H9 (cell line): Measurements from ENCODE around the gene ALDH2. TPM values are rescaled to one million over a fixed set of nuclear protein-coding genes. Genes with fewer than 3 reads are reported as not detected.

Source experiments
- DNase-seq: peaks from one replicate; pipeline ENCODE4 v3.0.0-alpha.2; 2017
- H2AFZ ChIP-seq: one replicate; pipeline ENCODE4 v1.6.1; 2013; ENCODE audit warnings: mild to moderate bottlenecking, low read length, control low read depth, moderate library complexity
- H2AK5ac ChIP-seq: 2 replicates; pipeline ENCODE4 v1.6.1; 2013; ENCODE audit warnings: low read length, control low read depth, mixed read lengths; ENCODE audit not compliant: insufficient read length
- H2BK120ac ChIP-seq: one replicate; pipeline ENCODE4 v1.6.1; 2013; ENCODE audit warnings: low read depth, mild to moderate bottlenecking, low read length, control low read depth, inconsistent platforms; ENCODE audit not compliant: poor library complexity, severe bottlenecking
- H2BK12ac ChIP-seq: 2 replicates; pipeline ENCODE4 v1.6.1; 2013; ENCODE audit warnings: low read length, control low read depth, mixed read lengths, low read depth; ENCODE audit not compliant: insufficient read length
- H2BK15ac ChIP-seq: 2 replicates; pipeline ENCODE4 v1.6.1; 2013; ENCODE audit warnings: low read depth, low read length, control low read depth
- H2BK20ac ChIP-seq: one replicate; pipeline ENCODE4 v1.6.1; 2013; ENCODE audit warnings: low read depth, mild to moderate bottlenecking, low read length, control low read depth, inconsistent platforms; ENCODE audit not compliant: poor library complexity, severe bottlenecking
- H2BK5ac ChIP-seq: 2 replicates; pipeline ENCODE4 v1.6.1; 2013; ENCODE audit warnings: low read length, control low read depth, mixed read lengths; ENCODE audit not compliant: insufficient read length
- H3K14ac ChIP-seq: 2 replicates; pipeline ENCODE4 v1.6.1; 2013; ENCODE audit warnings: low read length, control low read depth; ENCODE audit not compliant: insufficient read depth
- H3K18ac ChIP-seq: 2 replicates; pipeline ENCODE4 v1.6.1; 2013; ENCODE audit warnings: low read depth, mild to moderate bottlenecking, mixed read lengths, low read length, control low read depth; ENCODE audit not compliant: insufficient read length
- H3K23ac ChIP-seq: 2 replicates; pipeline ENCODE4 v1.6.1; 2013; ENCODE audit warnings: low read length, control low read depth, mixed read lengths, low read depth; ENCODE audit not compliant: insufficient read length
- H3K23me2 ChIP-seq: 2 replicates; pipeline ENCODE4 v1.6.1; 2013; ENCODE audit warnings: low read depth, mild to moderate bottlenecking, mixed read lengths, low read length, control low read depth; ENCODE audit not compliant: insufficient read length, poor library complexity, severe bottlenecking
- H3K27ac ChIP-seq: 2 replicates; pipeline ENCODE4 v1.5.1; 2013; ENCODE audit warnings: low read length, control low read depth, mixed read lengths, low read depth; ENCODE audit not compliant: insufficient read length
- H3K27me3 ChIP-seq: 2 replicates; pipeline ENCODE4 v1.6.1; 2013; ENCODE audit warnings: low read length, control low read depth, inconsistent platforms; ENCODE audit not compliant: insufficient read depth
- H3K4ac ChIP-seq: 2 replicates; pipeline ENCODE4 v1.6.1; 2013; ENCODE audit warnings: low read depth, mild to moderate bottlenecking, control low read depth, inconsistent platforms, low read length, moderate library complexity
- H3K4me1 ChIP-seq: 2 replicates; pipeline ENCODE4 v1.6.1; 2013; ENCODE audit warnings: low read length, control low read depth, inconsistent platforms; ENCODE audit not compliant: insufficient read depth
- H3K4me2 ChIP-seq: 2 replicates; pipeline ENCODE4 v1.6.1; 2013; ENCODE audit warnings: low read length, control low read depth, mixed read lengths; ENCODE audit not compliant: insufficient read length, insufficient read depth
- H3K56ac ChIP-seq: 2 replicates; pipeline ENCODE4 v1.6.1; 2013; ENCODE audit warnings: low read depth, mild to moderate bottlenecking, mixed read lengths, low read length, control low read depth; ENCODE audit not compliant: insufficient read length
- H3K79me1 ChIP-seq: 2 replicates; pipeline ENCODE4 v1.6.1; 2013; ENCODE audit warnings: low read depth, mild to moderate bottlenecking, moderate library complexity, low read length, control low read depth, inconsistent platforms; ENCODE audit not compliant: insufficient read depth, poor library complexity, severe bottlenecking
- H3K79me2 ChIP-seq: 2 replicates; pipeline ENCODE4 v1.6.1; 2013; ENCODE audit warnings: low read length, control low read depth, inconsistent platforms; ENCODE audit not compliant: insufficient read depth
- H3K9ac ChIP-seq: 2 replicates; pipeline ENCODE4 v1.6.1; 2013; ENCODE audit warnings: low read length, control low read depth, mixed read lengths; ENCODE audit not compliant: insufficient read length; ENCODE audit errors: extremely low read depth
- H3K9me3 ChIP-seq: one replicate; pipeline ENCODE4 v1.6.1; 2013; ENCODE audit warnings: low read depth, low read length, inconsistent platforms; ENCODE audit not compliant: control insufficient read depth
- H3T11ph ChIP-seq: one replicate; pipeline ENCODE4 v1.6.1; 2013; ENCODE audit warnings: mild to moderate bottlenecking, low read length, control low read depth, inconsistent platforms
- H4K20me1 ChIP-seq: one replicate; pipeline ENCODE4 v1.6.1; 2013; ENCODE audit not compliant: control insufficient read depth, insufficient read length, insufficient read depth
- H4K5ac ChIP-seq: 2 replicates; pipeline ENCODE4 v1.6.1; 2013; ENCODE audit warnings: low read depth, mild to moderate bottlenecking, mixed read lengths, low read length, control low read depth; ENCODE audit not compliant: insufficient read length
- H4K8ac ChIP-seq: replicated peaks from 2 replicates; pipeline ENCODE4 v1.6.1; 2013; ENCODE audit warnings: low read length, control low read depth, mixed read lengths, low read depth; ENCODE audit not compliant: insufficient read length
- H4K91ac ChIP-seq: 2 replicates; pipeline ENCODE4 v1.6.1; 2013; ENCODE audit warnings: low read depth, mild to moderate bottlenecking, moderate library complexity, mixed read lengths, low read length, control low read depth; ENCODE audit not compliant: insufficient read length
- H3K27ac Mint-ChIP-seq, 3 experiments: 2 replicates in 2 of 3; 3 replicates in 1 of 3; pipeline ENCODE4 v1.8.0; 2020 to 2021; ENCODE audit warnings: mixed read lengths in 3 of 3, mild to moderate bottlenecking in 1 of 3, moderate library complexity in 1 of 3
- H3K27me3 Mint-ChIP-seq: 2 replicates; pipeline ENCODE4 v1.8.0; 2021; ENCODE audit warnings: low read depth, mild to moderate bottlenecking, moderate library complexity, mixed read lengths
- H3K36me3 Mint-ChIP-seq, 3 experiments: 2 replicates in 2 of 3; 3 replicates in 1 of 3; pipeline ENCODE4 v1.8.0; 2020 to 2021; ENCODE audit warnings: low read depth in 3 of 3, mixed read lengths in 3 of 3; ENCODE audit not compliant: insufficient read depth in 1 of 3
- H3K4me1 Mint-ChIP-seq, 2 experiments: 2 replicates each; pipeline ENCODE4 v1.8.0; 2020; ENCODE audit warnings: mixed read lengths in 2 of 2
- H3K4me3 Mint-ChIP-seq, 2 experiments: 2 replicates in 1 of 2; 3 replicates in 1 of 2; pipeline ENCODE4 v1.8.0; 2020 to 2021; ENCODE audit warnings: mild to moderate bottlenecking in 2 of 2, mixed read lengths in 2 of 2, moderate library complexity in 1 of 2
- H3K9me3 Mint-ChIP-seq, 2 experiments: 2 replicates in 1 of 2; 3 replicates in 1 of 2; pipeline ENCODE4 v1.8.0; 2020; ENCODE audit warnings: mild to moderate bottlenecking in 2 of 2, mixed read lengths in 2 of 2, moderate library complexity in 1 of 2
- CTCF ChIP-seq: fragments of 200-600 bp; sonication (generic); conservative IDR thresholded peaks from 3 replicates; pipeline ENCODE4 v1.8.0; 2021; ENCODE audit warnings: antibody characterized with exemption, mild to moderate bottlenecking
- WGBS: extraction: QIAGEN DNeasy Blood & Tissue Kit; methylation state at CpG from one replicate; pipeline ENCODE4 v1.1.7; 2013; ENCODE audit warnings: missing lambda C conversion rate, low lambda C conversion rate, mixed read lengths; ENCODE audit not compliant: insufficient read length; ENCODE audit errors: extremely low coverage; 5-methylcytosine and 5-hydroxymethylcytosine counted together
- total RNA-seq: library from RNA; stranded (reverse); gene quantifications from 2 replicates; pipeline ENCODE4 v1.2.1, GENCODE V29; 2021

ALDH2 gene
- total RNA-seq, 1 experiment from 2014 or later, result 44.0 TPM

GRCh38 chr12:111818340-111818739 is 51.6 kb downstream of the ALDH2 start:
- H2AFZ ChIP-seq, result no peak overlapping the region
- no peak overlapping the region for H2BK120ac ChIP-seq
- no peak overlapping the region for H4K91ac ChIP-seq
- Mint-ChIP-seq H3K36me3 (peaks cover 0 to 2% (median 0%) of the 10 kb centered on the region in 3 experiments; a peak in 2 of 7 replicates), H3K4me1 (peaks cover 38 to 40% of the 10 kb centered on the region in 2 experiments), H3K9me3 (peaks cover 4 to 7% of the 10 kb centered on the region in 2 experiments; a peak in 4 of 5 replicates), H3K27ac (no peak overlapping the region), H3K4me3 (no peak overlapping the region), H3K27me3 (no peaks in the 10 kb centered on the region; the same call in 1 of the 2 replicates)
- no peak overlapping the region for H2BK5ac ChIP-seq
- no peak overlapping the region for H3K56ac ChIP-seq
- H4K8ac ChIP-seq, result no peak overlapping the region
- no peaks in the 10 kb centered on the region; the same call in 1 of the 2 replicates for H3K4me1 ChIP-seq
- H2BK20ac ChIP-seq, result no peak overlapping the region
- H3K9ac ChIP-seq, result no peak overlapping the region
- H3K14ac ChIP-seq, result no peak overlapping the region
- no peaks in the 10 kb centered on the region for H3K9me3 ChIP-seq
- H3K18ac ChIP-seq, result no peak overlapping the region
- no CpG with 5 or more reads among the region's 8 CpGs for WGBS
- H2AK5ac ChIP-seq, result no peak overlapping the region
- no peak for TF ChIP-seq CTCF
- DNase-seq, result no peak
- no peak overlapping the region for H2BK15ac ChIP-seq
- no peak overlapping the region for H3K4me2 ChIP-seq
- no peak overlapping the region for H4K5ac ChIP-seq
- no peaks in the 10 kb centered on the region for H4K20me1 ChIP-seq
- H3K4ac ChIP-seq, result no peak overlapping the region
- H3K23me2 ChIP-seq, result no peaks in the 10 kb centered on the region
- H3T11ph ChIP-seq, result no peak overlapping the region
- no peak overlapping the region for H3K27ac ChIP-seq
- H3K79me2 ChIP-seq, result no peaks in the 10 kb centered on the region
- H2BK12ac ChIP-seq, result no peak overlapping the region
- no peaks in the 10 kb centered on the region for H3K79me1 ChIP-seq
- no peak overlapping the region for H3K23ac ChIP-seq
- H3K27me3 ChIP-seq, result no peaks in the 10 kb centered on the region
